Epithelial cell of esophagus (primary cell): Measurements from ENCODE around the gene SENP1.

ENCODE experiments used
- DNase-seq: peaks from one replicate; pipeline ENCODE4 v3.0.0; 2010; ENCODE audit warnings: low read depth
- H3K4me3 ChIP-seq: 2 replicates; pipeline ENCODE4 v1.5.1; 2011; ENCODE audit warnings: mild to moderate bottlenecking, low read length, control low read depth
- CTCF ChIP-seq: IDR thresholded peaks from 2 replicates; pipeline ENCODE4 v1.5.1; 2011; ENCODE audit warnings: low read depth, mild to moderate bottlenecking, low read length, control low read depth, inconsistent platforms; ENCODE audit not compliant: insufficient read depth; ENCODE audit errors: missing control alignments

Gene SENP1

GRCh38 chr12:48060474-48060873, 45.4 kb downstream of the SENP1 start:
- TF ChIP-seq CTCF: no peak

DNA sequence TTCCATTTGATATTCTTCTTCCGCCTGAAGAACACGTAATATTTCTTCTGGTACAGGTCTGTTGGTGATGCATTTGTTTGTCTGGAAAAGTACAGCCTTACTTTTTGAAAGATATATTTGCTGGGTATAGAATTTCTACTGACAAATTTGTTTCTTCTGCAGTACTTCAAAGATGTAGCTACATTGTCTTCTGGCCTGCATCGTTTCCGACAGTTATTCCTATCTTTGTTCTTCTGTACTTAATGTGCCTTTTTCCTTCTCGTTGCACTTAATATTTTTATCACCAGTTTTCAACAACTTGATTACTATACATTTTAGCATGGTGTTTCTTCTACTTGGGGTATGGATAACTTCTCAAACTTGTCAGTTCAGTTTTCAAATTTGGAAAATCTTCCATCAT, 47.1 kb downstream of the SENP1 start:
- H3K4me3 ChIP-seq: no peak overlapping the region
- DNase-seq: no peak
- TF ChIP-seq CTCF: no peak

More at GRCh38 chr12:48060474-48060873, 45.4 kb downstream of the SENP1 start:
- no peak for DNase-seq
- no peak overlapping the region for H3K4me3 ChIP-seq

DNA sequence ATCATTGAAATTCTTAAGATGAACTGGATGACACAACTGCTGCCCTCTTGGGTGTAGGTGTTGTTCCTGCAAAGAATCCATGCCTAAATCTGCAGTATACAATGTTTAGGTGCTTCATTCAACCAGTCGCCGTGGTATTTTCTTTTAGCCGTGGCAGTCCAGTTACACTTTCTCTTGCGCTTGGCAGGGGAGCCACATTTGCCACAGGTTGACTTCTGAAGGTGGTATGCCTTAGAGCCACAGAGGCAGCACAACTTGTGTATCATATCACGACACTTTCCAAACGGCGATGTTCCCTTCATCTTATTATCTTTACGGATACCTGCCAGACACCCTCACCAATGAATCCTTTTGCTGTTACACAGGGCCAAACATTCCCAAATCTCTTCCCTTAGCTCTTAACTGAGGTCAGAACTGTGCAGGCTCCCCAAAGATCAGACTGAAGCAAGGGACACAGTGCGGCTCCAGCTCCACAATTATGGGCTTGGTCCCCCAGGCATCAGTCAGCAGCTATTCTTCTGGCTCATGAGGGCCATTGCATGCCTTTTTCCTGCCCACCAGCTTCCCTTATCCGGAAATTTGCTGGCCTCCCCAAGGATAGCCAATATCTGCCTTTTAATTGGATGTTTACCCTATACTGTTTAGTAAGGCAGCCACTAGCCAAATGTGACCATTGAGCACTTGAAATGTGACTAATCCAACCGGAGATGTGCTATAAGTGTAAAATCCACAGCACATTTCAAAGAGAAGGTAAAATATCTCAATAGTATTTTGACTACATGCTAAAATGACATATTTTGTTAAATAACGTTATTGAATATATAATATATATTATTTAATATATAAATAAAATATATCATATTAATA, 50.7 kb downstream of the SENP1 start:
- H3K4me3 ChIP-seq: no peak overlapping the region
- TF ChIP-seq CTCF: no peak
- DNase-seq: no peak

DNA sequence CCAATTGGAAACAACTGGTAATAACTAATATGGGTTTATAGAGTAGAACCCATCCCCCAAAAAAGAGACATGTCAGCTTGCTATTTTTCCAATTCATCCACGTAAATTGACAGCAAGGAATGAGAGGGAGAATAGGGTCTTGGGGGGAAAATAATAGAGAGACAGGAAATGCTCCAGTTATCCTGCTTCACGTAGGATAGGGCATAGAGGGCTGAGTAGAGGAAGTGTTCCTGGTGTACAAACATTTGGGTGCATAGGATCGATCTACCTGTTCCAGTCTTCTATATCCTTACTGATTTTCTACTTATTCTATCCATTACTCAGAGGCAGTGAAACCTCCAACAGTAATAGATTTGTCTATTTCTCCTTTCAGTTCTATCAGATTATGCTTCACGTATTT, 52.0 kb downstream of the SENP1 start:
- no peak overlapping the region for H3K4me3 ChIP-seq
- no peak for TF ChIP-seq CTCF
- no peak for DNase-seq

DNA sequence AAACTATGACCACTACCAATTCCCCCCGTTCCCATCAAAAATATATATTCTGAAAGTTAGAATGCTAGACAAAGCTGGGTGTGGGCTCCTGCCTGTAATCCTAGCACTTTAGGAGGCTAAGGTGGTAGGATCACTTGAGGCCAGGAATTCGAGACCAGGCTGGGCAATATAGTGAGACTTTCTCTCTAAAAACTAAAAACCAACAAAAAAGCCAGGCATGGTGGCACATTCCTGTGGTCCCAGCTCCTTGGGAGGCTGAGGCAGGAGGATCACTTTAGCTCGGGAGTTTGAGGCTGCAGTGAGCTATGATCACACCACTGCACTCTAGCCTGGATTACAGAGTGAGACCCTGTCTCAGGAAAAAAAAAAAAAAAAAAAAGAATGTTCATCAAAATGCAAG, 52.8 kb downstream of the SENP1 start:
- H3K4me3 ChIP-seq: no peak overlapping the region
- TF ChIP-seq CTCF: no peak
- no peak for DNase-seq

- no peak for DNase-seq
- H3K4me3 ChIP-seq: no peak overlapping the region
- TF ChIP-seq CTCF: no peak
Measured at GRCh38 chr12:48051681-48052080, 54.2 kb downstream of the SENP1 start.

DNA sequence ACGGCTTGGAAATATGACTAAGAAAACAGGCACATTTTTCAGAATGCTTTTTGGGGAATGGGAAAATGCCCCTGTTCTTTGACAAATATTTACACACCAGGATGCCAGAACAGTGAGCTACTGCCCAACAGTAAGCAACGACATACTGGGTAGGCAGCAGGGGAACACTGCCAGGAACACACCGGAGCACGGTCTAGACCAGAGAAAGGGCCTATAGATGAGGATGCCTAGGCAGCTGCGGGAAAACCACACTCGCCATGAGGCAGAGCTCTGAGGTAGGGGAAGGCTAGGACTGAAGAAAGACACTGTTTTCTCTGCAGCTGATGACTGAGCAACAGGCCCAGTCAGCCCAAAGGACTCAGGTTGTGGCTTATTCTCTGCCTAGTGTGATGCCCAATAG, 55.7 kb downstream of the SENP1 start:
- DNase-seq: no peak
- no peak overlapping the region for H3K4me3 ChIP-seq
- TF ChIP-seq CTCF: no peak
